GF-D8 (cell line): Measurements from ENCODE around the gene KCND1.

ENCODE experiments used
- DNase-seq: peaks from one replicate; lab custom pipeline; 2025; lab: John Stamatoyannopoulos, UW

Gene KCND1

DNA sequence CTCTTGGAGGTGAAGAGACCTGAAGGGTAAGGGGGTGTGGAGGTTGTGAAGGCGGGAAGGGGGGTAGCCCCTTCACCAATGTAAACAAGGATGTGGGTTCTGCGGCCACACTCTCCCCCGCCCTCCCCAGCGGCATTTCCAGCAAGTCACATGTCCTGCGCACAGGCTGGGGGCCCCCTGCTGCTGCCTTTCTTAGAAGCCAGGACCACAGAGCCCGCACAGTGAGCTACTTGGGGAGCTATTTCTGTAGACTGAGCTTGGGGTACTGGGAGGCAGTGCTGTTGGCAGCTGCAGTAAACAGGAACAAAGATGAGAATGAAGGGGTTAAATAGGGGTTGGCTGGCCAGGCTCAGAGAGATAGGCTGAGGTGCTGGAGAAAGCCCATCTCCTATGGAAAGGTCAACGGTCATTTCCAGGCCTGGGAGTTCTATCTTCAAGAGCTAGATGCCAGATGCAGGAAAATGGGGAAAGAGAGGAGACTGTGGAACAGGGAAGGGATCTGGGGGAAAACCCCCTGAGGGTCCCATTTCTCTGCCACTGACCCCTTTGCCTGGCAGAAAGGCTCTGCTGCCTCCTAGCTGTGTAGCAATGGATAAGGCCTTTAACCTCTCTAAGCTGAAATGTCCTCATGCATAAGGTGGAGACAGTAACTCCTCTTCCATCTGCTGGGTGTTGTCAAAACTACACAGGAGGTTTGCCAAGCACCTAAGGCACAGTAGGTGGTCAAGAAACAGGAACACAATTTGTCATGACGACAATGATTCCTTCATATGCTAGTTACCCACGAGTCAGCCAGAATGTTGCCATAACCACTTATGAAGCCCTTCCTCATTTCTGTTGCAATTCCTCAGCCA, 34.4 kb downstream of the KCND1 start:
- peak; percentile 77 for DNase-seq

GRCh38 chrX:48936429-48937053, 35.1 kb downstream of the KCND1 start:
- DNase-seq = no peak

DNA sequence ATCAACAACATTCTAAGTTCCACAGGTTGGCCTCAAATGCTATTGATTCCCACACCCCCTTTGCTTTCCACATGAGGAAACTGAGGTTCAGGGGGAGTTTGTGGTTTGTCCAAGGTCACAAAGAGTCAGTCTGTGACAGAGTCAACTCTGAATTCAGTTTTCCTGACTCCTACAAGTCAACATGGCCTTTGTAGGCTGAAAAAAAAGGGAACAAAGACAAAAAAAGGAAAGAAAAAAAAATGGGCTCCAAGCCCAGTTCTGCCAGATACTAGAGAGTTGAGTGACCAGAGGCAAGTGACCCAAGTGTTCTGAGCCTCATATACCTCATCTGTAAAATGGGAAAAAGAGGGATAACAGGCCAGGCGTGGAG, 36.4 kb downstream of the KCND1 start:
- no peak for DNase-seq

DNA sequence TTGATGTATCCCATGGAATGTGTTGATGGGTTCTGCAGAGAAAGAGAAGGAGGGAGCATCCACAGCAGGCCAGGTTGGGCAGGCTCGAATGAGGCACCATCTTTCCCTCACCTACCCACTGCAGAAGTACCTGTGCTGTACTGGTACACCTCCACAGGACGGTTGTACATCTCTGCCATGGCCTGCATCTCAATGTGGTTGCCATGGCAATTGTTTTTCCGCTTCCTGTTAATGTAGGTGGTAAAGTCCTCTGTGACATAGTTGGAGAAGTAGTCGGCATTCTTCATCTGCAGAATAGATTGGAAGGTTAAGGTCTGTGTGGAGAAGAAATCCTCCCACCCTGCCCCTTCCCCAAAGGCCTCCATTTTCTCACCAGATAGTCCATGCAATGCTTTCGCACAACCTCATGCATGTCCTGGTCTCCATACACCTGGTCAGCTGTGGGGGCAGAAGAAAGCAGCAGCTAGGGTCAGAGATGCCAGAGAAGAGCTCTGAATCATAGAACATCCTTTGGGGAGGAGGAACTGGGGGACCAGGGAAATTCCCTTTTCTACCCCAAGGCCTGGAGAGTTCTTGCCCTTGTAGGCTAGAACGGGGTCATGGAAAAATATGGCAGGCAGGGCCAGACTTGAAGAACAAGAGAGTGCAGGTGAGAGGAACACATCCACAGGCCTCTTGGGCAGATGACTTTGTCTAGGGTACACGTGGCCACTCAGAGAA, 36.9 kb downstream of the KCND1 start:
- DNase-seq = no peak

DNA sequence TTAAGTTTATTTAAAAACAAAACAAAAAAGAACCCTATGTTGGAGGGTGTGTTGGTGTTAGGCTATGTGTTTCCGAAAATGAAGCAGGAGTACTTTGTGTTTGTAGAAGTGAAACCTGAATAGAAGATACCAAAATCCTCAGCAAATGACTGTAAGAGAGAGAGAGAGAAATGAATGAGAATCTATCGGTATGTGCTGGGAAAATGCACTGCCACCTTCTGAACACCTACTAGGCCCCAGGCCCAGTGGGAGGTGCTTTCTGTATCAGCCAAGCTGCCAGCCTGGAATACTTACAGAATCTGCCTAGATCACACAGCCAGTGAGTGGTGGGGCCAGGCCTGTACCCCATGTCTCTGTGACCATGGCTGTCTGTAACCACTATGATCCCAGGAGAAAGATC, 37.9 kb downstream of the KCND1 start:
- no peak for DNase-seq

DNA sequence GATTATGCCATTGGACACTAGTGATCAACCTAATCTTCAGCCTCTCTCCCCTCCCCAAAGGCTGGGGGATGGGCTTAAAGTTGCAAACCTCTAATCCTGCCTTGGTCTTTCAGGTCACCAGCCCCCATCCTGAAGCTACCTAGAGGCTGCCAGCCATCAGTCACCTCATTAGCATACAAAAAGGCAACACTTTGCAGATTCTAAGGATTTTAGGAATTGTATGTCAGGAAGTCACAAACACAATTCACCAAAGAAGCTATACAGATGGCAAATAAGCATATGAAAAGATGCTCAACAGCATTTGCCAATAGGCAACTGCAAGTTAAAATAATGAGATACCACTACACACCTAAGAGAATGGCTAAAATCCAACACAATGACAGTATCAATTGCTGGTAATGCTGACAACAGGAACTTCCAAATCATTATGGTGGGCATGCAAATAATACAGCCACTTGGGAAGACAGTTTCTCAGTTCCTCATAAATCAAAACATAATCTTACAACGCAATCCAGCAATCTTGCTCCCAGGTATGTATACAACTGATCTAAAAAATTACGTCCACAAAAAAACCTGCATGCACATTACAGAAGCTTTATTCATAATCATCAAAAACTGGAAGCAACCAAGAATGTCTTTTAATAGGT, 43.8 kb downstream of the KCND1 start:
- DNase-seq = no peak

- no peak for DNase-seq
These were observed 44.5 kb downstream of the KCND1 start for GRCh38 chrX:48927123-48927522.

GRCh38 chrX:48924270-48924669, 47.4 kb downstream of the KCND1 start:
- DNase-seq = no peak

GRCh38 chrX:48923771-48924170, 47.9 kb downstream of the KCND1 start:
- DNase-seq = no peak

- no peak for DNase-seq
These were observed 50.9 kb downstream of the KCND1 start for GRCh38 chrX:48920718-48921104.

DNA sequence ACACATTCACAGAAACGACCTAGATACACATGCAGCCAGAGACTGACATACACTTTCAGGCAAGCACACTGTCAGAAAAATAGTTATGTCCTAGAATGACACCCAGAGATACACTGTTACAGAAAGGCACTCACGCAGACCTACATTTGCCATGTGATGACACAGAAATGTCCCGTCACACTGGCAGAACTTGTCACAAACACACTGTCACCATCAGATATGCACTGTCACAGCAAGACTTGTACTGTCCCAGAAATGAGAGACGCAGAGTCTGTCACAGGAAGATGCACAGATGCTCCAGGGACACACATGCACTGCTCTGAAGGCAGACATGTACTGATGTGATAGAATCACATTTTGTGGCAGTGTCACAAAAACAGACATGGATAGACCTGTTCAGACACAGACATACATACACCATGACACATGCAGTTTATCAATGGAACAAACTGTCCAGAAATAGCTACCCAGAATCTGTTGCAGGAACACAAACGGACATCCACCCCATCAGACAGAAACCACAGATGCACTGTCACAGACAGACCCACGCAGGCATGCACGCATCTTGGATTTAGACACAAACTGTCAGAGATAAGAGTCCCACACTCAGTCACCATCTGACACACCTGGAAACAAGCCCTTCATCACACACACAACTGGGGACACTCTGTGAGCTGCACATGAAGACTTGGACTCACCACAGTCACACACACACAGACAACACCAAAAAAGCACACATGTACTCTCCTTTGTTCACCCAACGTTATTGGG, 51.5 kb downstream of the KCND1 start:
- DNase-seq = no peak

DNA sequence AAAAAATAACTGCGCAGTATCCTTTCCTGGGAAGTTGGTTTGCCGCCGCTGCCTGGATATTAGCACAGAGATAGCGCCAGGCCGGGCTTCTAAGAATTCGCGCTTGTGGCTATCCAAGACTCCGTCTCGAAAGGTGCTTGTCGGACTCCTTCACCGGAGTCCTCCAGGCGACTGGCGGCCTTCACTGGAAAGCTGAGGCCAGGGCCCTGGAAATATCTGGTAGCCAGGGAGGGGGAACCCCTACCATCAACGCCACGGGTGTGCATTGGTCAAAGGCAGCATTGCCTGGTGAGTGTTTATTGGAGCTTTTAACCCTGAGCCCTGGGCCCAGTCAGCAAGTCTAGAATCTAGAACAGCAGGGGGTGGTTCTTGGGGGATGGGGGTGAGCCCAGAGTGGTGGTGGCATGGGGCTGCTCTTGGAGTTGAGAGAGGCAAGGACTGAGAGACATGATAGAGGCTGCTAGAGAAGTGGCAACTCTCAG, 52.2 kb downstream of the KCND1 start:
- no peak for DNase-seq

DNA sequence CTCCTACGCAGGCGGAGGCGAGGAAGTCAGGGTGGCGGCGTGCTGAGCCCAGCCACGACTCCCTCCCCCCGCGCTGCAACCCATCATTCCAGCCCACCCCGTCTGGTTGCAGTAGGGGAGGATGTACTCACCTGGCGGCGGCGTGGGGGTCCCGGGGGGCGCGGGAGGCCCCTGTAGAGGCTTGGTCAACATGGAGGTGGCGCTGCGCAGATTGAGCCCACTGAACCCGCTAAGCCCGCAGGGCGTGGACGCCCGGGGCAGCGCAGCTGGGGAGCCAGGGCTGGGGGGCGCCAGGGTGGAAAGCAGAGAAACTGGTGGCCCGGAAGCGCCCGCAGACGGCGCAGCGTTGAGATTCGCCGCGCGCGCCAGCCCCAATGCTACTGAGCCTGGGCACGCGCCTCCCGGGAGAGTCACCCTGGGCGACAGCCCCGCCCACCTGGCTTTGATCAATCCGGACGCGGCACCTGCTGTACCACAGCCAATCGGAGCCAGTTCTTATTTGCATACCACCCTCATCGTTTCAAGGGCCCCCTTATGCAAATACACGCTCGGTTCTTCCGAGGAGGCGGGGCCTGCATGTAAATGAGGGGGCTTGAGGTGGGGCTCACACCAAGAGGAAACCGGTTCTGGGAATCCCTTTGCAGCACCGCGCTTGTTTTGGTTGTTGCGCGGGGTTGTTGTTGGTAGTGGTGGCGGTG, 52.9 kb downstream of the KCND1 start, which contains the start of gene PIM2:
TSS of gene PIM2 (minus strand) at position 382 of the 698 bp plus-strand sequence. CDS start at position 192, 190 bp downstream.
- DNase-seq = peak; percentile 83

DNA sequence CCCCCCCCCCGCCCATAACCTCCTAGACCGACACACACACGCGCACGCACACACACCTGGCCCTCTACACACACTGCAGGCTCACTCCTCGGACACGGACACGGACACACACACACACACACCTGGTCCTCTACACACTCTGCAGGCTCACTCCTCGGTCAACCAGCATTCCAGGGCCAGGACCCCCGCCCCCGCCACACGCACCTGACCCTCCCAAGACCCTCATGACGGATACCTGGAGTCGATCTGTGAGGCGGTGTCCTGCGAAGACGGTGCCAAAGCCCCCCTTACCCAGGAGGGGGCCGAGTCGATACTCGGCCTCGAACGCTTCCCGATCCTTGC, 53.4 kb downstream of the KCND1 start:
- DNase-seq = no peak

DNA sequence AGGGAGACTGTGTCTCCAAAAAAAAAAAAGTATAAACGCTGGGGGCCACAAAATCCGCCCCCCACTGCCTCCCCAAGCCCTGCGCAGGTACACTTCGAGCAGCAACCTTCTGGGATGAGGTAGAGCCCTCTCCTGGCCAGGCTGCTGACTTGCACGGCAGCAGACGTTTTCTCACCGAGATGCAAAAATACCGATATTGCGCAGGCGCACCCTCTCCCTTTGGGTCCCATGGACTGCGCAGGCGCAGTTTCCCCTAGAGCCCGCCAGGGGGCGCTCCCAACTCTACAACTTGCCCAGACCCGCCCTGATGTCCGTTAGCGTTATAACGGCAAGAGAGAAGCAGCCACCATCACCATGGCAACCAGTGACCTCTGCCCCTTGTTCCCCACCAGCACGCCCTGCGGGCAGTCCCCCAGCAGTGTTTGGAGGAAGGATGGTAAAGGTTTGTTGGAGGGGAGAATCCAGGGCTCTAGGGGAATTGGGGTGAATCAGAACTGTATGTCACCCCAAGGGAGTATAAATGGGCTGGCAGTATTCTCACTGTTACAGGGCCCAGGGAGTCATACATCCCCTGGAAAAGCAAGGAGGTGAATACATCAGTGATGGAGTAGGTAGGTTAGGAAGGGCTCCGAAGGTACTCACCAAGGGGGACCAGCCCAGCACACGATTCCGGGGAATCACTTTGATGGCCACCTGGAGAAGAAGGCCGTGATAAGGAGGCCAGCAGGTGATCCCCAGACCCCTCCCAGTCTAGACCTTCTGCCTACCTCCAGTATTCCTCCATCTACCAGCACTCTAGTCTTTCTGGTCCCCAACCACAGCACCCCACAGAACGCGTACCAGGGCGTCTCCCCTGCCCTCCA, 54.3 kb downstream of the KCND1 start:
- peak; percentile 68 for DNase-seq

DNA sequence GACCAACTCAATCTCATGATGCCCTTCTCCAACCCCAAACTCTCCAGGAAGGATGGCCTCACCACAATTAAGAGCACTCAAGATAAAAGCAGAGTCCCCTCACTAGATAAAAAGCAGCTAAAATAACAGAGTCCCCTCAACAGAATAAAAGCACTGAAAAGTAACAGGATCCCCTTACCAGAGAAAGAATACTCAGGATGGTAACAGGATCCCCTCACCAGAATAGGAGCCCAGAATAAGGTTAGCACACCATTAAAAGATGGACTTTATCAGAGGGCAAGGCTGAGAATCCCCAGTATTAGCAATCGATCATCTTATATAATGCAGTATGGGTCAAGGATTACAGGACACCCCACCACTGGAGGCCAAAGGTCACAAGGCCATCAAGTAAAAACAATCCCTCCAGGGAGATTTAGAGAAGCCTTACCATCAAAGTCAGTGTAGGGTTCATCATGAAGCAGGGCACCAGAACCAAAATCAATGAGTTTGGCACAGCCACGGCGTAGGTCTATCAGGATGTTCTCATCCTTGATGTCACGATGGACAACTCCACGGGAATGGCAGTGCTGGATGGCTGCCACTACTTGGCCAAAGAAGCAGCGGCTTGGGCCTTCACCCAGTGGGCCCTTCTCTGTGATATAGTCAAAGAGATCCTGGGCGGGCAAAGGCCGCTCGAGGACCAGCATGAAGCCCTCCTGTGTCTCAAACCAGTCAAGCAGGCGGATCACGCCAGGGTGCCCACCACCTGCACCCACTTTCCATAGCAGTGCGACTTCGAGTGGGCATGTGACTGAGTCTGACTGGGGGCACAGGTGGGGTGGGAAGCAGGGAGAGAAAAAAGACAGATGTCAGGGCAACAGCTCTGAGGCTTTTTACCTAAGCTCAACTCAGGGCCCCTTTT, 56.8 kb downstream of the KCND1 start:
- no peak for DNase-seq

DNA sequence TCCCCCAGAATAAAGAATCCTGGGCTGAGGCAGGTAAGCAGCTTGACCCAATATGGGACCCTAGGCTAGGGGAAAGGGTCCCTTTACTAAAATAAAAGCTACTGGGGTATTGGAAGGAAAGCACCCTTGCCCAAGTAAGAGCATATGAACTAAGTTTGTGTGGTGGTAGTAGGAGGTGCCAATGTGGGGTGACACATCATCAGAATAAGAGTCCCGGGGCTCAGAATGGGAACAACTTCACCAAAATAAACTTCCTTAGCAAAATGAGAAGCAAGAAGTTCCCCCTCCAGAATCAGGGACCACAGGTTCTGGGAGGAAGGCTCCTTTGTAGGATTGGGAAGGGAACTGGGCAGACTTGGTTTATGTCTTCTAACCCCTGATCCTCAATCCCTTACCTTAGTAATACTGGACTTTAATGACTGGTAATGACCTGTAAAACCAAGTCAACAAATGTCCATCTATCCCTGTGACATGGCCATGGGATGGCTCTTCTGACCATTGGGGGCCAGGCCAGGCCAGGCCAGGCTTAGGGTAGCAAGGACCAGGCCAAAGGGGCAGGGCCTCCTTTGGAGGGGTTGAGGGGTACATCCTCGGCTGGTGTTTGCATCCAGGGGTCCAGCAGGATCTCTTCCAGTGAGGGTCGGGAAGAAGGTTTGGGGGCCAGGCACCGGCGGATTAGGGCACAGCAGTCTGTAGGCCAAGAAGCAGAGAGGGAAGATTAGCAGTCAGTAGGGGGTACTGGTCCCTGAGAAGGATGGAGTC, 57.9 kb downstream of the KCND1 start:
- no peak for DNase-seq
